HEK293 (cell line): Measurements from ENCODE around the gene PFKL.

Source experiments
- CTCF ChIA-PET: fragments of 350-600 bp; formaldehyde crosslinking; extraction: SDS; loops from one replicate; lab custom pipeline; 2021; ENCODE audit warnings: antibody characterized with exemption; lab: Yijun Ruan, JAX
- POLR2A ChIA-PET: fragments of 300-600 bp; formaldehyde crosslinking; extraction: SDS; loops from one replicate; lab custom pipeline; 2020; ENCODE audit warnings: antibody characterized with exemption, inconsistent platforms; lab: Yijun Ruan, JAX
- H3K27ac ChIP-seq: fragments of 200-500 bp; sonication (Bioruptor generic); 2 replicates; pipeline ENCODE4 v1.5.1; 2014; ENCODE audit warnings: low read depth, low read length, control low read depth, inconsistent platforms; ENCODE audit errors: extremely low read depth
- H3K36me3 ChIP-seq, 2 experiments: fragments of 200-500 bp in 1 of 2; sonication (Bioruptor generic) in 1 of 2; 1 replicate in 1 of 2; 2 replicates in 1 of 2; pipeline ENCODE4 v1.5.1; 2014 to 2017; ENCODE audit warnings: inconsistent platforms in 2 of 2, low read length in 2 of 2; ENCODE audit not compliant: control insufficient read depth in 2 of 2, insufficient read depth in 1 of 2
- H3K4me1 ChIP-seq: fragments of 200-500 bp; sonication (Bioruptor generic); 2 replicates; pipeline ENCODE4 v1.5.1; 2014; ENCODE audit warnings: mild to moderate bottlenecking, low read length, inconsistent platforms; ENCODE audit not compliant: control insufficient read depth, insufficient read depth
- H3K4me3 ChIP-seq: 2 replicates; pipeline ENCODE4 v1.5.1; 2011; ENCODE audit warnings: low read depth, mild to moderate bottlenecking, control low read depth, low read length, moderate library complexity
- H3K9me3 ChIP-seq: fragments of 200-500 bp; sonication (Bioruptor generic); 2 replicates; pipeline ENCODE4 v1.5.1; 2014; ENCODE audit warnings: low read depth, low read length, inconsistent platforms; ENCODE audit not compliant: control insufficient read depth, insufficient read depth
- HIC1 ChIP-seq: fragments of 450-650 bp; formaldehyde crosslinking; IDR thresholded peaks from 2 replicates; pipeline ENCODE4 v1.5.1; 2016; ENCODE audit warnings: missing biosample characterization, missing genetic modification characterization
- KLF16 ChIP-seq: fragments of 450-650 bp; formaldehyde crosslinking; IDR thresholded peaks from 2 replicates; pipeline ENCODE4 v1.5.1; 2017; ENCODE audit warnings: missing biosample characterization, missing genetic modification characterization
- SCRT2 ChIP-seq: fragments of 450-650 bp; formaldehyde crosslinking; IDR thresholded peaks from 2 replicates; pipeline ENCODE4 v1.5.1; 2016; ENCODE audit warnings: missing biosample characterization, missing genetic modification characterization
- ZBTB6 ChIP-seq: fragments of 450-650 bp; formaldehyde crosslinking; IDR thresholded peaks from 2 replicates; pipeline ENCODE4 v1.5.1; 2017; ENCODE audit warnings: missing biosample characterization, missing genetic modification characterization
- ZEB2 ChIP-seq: fragments of 450-650 bp; formaldehyde crosslinking; IDR thresholded peaks from 2 replicates; pipeline ENCODE4 v1.5.1; 2016; ENCODE audit warnings: missing biosample characterization, missing genetic modification characterization
- ZFP3 ChIP-seq: fragments of 450-650 bp; formaldehyde crosslinking; IDR thresholded peaks from 2 replicates; pipeline ENCODE4 v1.5.1; 2016; ENCODE audit warnings: low read depth, missing biosample characterization, missing genetic modification characterization
- ZFP69B ChIP-seq: fragments of 450-650 bp; formaldehyde crosslinking; IDR thresholded peaks from 2 replicates; pipeline ENCODE4 v1.5.1; 2016; ENCODE audit warnings: missing biosample characterization, missing genetic modification characterization
- ZNF146 ChIP-seq: fragments of 450-650 bp; formaldehyde crosslinking; IDR thresholded peaks from 2 replicates; pipeline ENCODE4 v1.5.1; 2016; ENCODE audit warnings: missing biosample characterization, missing genetic modification characterization
- ZNF184 ChIP-seq: fragments of 450-650 bp; IDR thresholded peaks from 2 replicates; pipeline ENCODE4 v1.5.1; 2018; ENCODE audit warnings: missing biosample characterization, mild to moderate bottlenecking, missing genetic modification characterization
- ZNF311 ChIP-seq: fragments of 450-650 bp; formaldehyde crosslinking; IDR thresholded peaks from 2 replicates; pipeline ENCODE4 v1.5.1; 2017; ENCODE audit warnings: missing biosample characterization, missing genetic modification characterization, borderline replicate concordance
- ZNF416 ChIP-seq: fragments of 450-650 bp; formaldehyde crosslinking; IDR thresholded peaks from 2 replicates; pipeline ENCODE4 v1.5.1; 2016; ENCODE audit warnings: missing biosample characterization, missing genetic modification characterization
- ZNF473 ChIP-seq: fragments of 450-650 bp; formaldehyde crosslinking; IDR thresholded peaks from 2 replicates; pipeline ENCODE4 v1.5.1; 2017; ENCODE audit warnings: missing biosample characterization, missing genetic modification characterization
- ZNF518A ChIP-seq: fragments of 450-650 bp; formaldehyde crosslinking; conservative IDR thresholded peaks from 2 replicates; pipeline ENCODE4 v1.5.1; 2016; ENCODE audit warnings: low read depth, missing biosample characterization, missing genetic modification characterization
- ZNF530 ChIP-seq: fragments of 450-650 bp; formaldehyde crosslinking; IDR thresholded peaks from 2 replicates; pipeline ENCODE4 v1.5.1; 2016; ENCODE audit warnings: low read depth, missing biosample characterization, missing genetic modification characterization
- ZNF645 ChIP-seq: fragments of 450-650 bp; formaldehyde crosslinking; IDR thresholded peaks from 2 replicates; pipeline ENCODE4; 2016; ENCODE audit warnings: missing biosample characterization, missing genetic modification characterization
- ZNF747 ChIP-seq: fragments of 450-650 bp; formaldehyde crosslinking; IDR thresholded peaks from 2 replicates; pipeline ENCODE4 v1.5.1; 2016; ENCODE audit warnings: missing biosample characterization, missing genetic modification characterization
- ZSCAN16 ChIP-seq: fragments of 450-650 bp; formaldehyde crosslinking; IDR thresholded peaks from 2 replicates; pipeline ENCODE4 v1.5.1; 2016; ENCODE audit warnings: missing biosample characterization, missing genetic modification characterization
- ZSCAN4 ChIP-seq: fragments of 450-650 bp; formaldehyde crosslinking; IDR thresholded peaks from 2 replicates; pipeline ENCODE4 v1.5.1; 2017; ENCODE audit warnings: missing biosample characterization, missing genetic modification characterization
- ZXDB ChIP-seq: fragments of 450-650 bp; formaldehyde crosslinking; IDR thresholded peaks from 2 replicates; pipeline ENCODE4 v1.5.1; 2016; ENCODE audit warnings: missing biosample characterization, missing genetic modification characterization
- TF ChIP-seq, protein P1 (sequence below): fragments of 450-650 bp; formaldehyde crosslinking; IDR thresholded peaks from 2 replicates; pipeline ENCODE4 v1.5.1; 2016; ENCODE audit warnings: missing biosample characterization, missing genetic modification characterization

PFKL gene

DNA sequence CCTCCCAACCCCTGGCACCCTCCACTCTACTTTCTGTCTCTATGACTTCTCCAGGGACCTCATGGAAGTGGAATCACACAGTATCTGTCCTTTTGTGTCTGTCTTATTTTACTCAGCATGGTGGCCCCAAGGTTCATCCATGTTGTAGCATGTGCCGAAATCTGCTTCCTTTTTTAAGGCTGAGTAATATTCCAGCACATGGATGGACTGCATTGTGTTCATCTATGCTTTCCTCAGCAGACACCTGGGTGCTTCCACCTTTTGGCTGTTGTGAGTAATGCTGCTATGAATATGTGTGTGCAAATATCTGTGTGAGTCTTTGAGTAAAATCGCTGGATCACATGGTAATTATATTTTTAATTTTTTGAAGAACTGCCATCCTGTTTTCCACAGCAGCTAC is 1.6 kb upstream of the PFKL start (continued):
- TF ChIP-seq ZNF518A (tag by site-specific recombination) (no peak), ZFP3 (tag by site-specific recombination) (no peak), ZBTB6 (tag by site-specific recombination) (peak; percentile 2; the same call in 1 of the 2 replicates), ZEB2 (tag by site-specific recombination) (no peak), ZNF311 (tag by site-specific recombination) (no peak), ZNF146 (tag by site-specific recombination) (peak; percentile 100)
- TF ChIP-seq, protein P1, sequence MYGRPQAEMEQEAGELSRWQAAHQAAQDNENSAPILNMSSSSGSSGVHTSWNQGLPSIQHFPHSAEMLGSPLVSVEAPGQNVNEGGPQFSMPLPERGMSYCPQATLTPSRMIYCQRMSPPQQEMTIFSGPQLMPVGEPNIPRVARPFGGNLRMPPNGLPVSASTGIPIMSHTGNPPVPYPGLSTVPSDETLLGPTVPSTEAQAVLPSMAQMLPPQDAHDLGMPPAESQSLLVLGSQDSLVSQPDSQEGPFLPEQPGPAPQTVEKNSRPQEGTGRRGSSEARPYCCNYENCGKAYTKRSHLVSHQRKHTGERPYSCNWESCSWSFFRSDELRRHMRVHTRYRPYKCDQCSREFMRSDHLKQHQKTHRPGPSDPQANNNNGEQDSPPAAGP (tag by site-specific recombination), result no peak

- Histone ChIP-seq H3K9me3 (no peaks in the 10 kb centered on the region), H3K4me3 (peak overlapping the region; percentile 64), H3K4me1 (peaks cover 8% of the 10 kb centered on the region; the same call in 1 of the 2 replicates), H3K36me3 (no peaks in the 10 kb centered on the region), H3K27ac (peak overlapping the region; percentile 81; the same call in 1 of the 2 replicates)
- ChIA-PET CTCF (interaction anchor here (0.6 to 2.2 kb wide), 6 partner anchors 10 to 1372 kb away, joined by 3 to 11 read pairs (median 3); no protein-coding TSS in a partner anchor), POLR2A (interaction anchor here (0.8 kb wide), 1 partner anchor 40 kb away, joined by 3 read pairs; no protein-coding TSS in a partner anchor)
- TF ChIP-seq ZNF473 (tag by site-specific recombination), result no peak
- TF ChIP-seq ZSCAN4 (tag by site-specific recombination), result peak; percentile 82
Measured at GRCh38 chr21:44299085-44299457, 782 bp upstream of the PFKL start.

DNA sequence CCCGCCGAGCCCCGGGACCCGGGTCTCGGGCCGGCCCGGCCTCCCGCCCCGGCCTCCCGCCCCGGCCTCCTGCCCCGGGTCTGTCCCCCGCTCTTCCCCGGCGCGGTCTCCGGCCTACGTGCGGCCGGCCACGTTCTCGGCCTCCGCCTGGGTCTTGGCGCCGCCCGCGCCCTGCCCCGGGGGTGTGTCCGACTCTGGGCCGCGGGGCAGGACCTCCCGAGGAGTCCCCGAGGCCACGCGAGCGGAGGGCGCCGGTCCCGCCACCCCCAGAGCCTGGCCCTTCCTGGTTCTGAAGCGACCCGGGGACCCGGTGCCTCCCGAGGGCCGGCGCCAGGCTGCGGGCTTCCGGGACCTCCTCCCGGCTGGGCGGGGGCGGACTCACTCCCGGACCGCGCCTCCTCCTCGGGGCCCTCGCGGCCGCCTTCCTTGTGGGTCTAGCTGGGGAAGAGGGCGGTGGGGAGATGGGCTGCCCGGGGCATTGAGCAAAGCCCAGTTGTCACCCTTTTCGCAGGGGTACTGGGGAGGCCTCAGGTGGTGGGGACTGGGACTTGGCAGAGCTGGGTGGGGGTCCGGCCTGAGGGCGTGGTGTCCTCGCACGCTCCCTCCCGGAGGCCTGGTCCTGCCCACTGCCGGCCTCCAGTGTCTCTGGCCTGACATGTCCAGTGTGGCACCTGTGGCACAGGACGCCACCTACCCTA is 558 bp downstream of the PFKL start:
- H3K4me1 ChIP-seq, result peaks cover 8% of the 10 kb centered on the region; the same call in 1 of the 2 replicates
- no peak for TF ChIP-seq ZNF645 (tag by site-specific recombination)
- TF ChIP-seq ZNF416 (tag by site-specific recombination), result no peak
- no peak for TF ChIP-seq ZNF184 (tag by site-specific recombination)
- peak; percentile 78; the same call in 1 of the 2 replicates for TF ChIP-seq SCRT2
- TF ChIP-seq ZSCAN16 (tag by site-specific recombination), result no peak
- TF ChIP-seq ZFP69B (tag by site-specific recombination), result no peak
- TF ChIP-seq KLF16, result no peak
- TF ChIP-seq HIC1 (tag by site-specific recombination), result no peak
- TF ChIP-seq ZNF747, result no peak
- TF ChIP-seq ZNF530 (tag by site-specific recombination), result no peak
- TF ChIP-seq ZXDB (tag by site-specific recombination), result no peak

More for the DNA sequence above, 558 bp downstream of the PFKL start:
- CTCF ChIA-PET, result interaction anchor here (0.6 kb wide), 1 partner anchor 45 kb away, joined by 3 read pairs; no protein-coding TSS in a partner anchor
- Histone ChIP-seq H3K36me3 (no peaks in the 10 kb centered on the region), H3K4me3 (peak overlapping the region; percentile 64), H3K9me3 (no peaks in the 10 kb centered on the region), H3K27ac (peak overlapping the region; percentile 72)
- POLR2A ChIA-PET, result interaction anchor here (1.2 kb wide), 1 partner anchor 29 kb away, joined by 4 read pairs; no protein-coding TSS in a partner anchor
